HG02840 (cell line): ENCODE data around the gene HOXC5.

Experiments
- ATAC-seq: cut with Tn5 transposase; IDR thresholded peaks from one replicate; pipeline ENCODE4 v1.9.1; 2021; ENCODE audit warnings: mild to moderate bottlenecking, moderate library complexity, moderate number of reproducible peaks; ENCODE audit not compliant: unreplicated experiment, low FRiP score

HOXC5 gene

GRCh38 chr12:53995378-53996239 is 37.2 kb upstream of the HOXC5 start:
- no peak for ATAC-seq

DNA sequence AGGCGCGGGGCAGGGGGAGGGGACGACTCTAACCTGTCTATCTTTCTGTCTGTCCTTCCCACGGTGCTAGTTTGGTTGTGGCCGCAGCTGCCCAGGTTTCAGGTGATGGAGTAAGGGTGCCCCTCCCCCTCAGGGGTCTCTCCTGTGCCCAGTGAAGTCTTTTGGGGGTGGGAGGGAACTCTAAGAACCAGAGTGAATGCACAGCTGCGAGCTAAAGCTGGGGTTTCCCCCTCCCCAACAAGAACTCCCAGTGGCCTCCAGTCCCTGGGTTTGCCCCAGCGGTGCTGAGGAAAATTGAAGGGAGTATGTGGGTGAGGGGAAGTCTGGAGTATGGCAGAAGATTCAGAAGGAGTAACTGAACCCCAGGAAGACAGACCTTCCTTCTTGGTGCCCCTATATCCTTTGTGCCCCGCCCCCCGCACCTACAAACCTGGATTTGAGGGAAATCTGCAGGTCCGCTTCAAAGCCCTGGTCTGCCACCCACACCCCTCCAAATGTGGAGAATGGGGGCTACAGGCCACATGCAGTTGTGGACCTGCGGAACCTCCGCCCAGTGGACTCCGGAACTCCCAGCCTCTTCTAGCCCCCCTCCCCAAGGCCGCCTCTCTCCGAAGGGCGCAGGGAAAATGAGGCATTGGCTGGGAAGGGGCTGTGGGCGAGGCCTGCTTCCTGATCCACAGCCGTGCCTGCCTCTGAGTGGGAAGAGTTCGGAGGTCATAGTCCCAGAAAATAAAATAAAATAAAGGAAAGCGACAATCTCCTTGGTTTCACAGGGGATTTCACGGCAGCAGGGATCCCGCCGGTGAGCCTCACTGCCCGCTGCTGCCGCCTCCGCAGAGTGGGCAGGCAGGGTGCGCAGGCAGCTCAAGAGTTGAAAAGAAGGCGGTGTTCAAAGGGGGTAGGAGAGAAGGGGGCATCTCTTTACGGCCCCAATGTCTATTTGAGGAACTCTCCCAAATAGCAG is 36.3 kb upstream of the HOXC5 start:
- ATAC-seq, result no peak

GRCh38 chr12:53997204-53998109 is 35.4 kb upstream of the HOXC5 start:
- no peak for ATAC-seq

DNA sequence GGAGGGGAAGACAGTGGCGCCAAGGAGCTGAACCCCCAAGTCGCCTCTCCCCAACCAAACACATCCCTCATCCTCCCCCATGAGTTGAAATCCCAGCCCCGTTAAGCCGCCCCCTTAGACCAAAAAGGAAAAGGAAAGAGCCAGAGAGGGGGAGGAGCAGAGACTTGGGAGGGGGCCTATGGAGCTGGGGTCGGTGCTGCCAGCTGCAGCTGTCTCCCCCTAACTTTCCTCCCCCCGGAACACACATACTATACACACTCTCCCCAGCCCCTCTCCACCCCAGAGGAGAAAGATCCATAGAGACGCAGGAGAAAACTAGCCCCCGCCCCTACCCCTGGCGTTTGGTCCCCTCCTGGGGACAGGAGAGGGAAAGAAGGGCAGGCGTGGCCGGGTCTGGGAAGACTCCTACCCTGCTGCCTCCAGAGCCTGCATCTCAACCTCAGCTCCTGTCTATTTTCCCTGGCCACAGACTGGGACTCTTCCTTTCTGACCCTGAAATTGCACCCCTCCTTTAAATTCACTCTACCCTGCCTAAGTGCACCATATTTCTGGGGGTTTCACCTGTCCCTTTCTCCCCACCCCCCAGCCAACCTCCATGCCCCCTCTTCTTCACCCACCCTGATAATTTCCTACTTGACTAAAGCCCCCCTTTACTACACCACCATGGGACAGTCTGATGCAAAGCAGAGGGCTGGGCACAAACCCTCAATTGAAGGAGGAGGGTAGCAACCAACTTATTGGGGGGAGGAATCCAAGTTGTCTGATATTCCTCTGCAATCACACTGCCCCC is 34.5 kb upstream of the HOXC5 start:
- no peak for ATAC-seq

- ATAC-seq, result no peak
Measured at GRCh38 chr12:53998900-53999236, 34.0 kb upstream of the HOXC5 start.

GRCh38 chr12:53999559-54000115 is 33.2 kb upstream of the HOXC5 start:
- no peak for ATAC-seq

DNA sequence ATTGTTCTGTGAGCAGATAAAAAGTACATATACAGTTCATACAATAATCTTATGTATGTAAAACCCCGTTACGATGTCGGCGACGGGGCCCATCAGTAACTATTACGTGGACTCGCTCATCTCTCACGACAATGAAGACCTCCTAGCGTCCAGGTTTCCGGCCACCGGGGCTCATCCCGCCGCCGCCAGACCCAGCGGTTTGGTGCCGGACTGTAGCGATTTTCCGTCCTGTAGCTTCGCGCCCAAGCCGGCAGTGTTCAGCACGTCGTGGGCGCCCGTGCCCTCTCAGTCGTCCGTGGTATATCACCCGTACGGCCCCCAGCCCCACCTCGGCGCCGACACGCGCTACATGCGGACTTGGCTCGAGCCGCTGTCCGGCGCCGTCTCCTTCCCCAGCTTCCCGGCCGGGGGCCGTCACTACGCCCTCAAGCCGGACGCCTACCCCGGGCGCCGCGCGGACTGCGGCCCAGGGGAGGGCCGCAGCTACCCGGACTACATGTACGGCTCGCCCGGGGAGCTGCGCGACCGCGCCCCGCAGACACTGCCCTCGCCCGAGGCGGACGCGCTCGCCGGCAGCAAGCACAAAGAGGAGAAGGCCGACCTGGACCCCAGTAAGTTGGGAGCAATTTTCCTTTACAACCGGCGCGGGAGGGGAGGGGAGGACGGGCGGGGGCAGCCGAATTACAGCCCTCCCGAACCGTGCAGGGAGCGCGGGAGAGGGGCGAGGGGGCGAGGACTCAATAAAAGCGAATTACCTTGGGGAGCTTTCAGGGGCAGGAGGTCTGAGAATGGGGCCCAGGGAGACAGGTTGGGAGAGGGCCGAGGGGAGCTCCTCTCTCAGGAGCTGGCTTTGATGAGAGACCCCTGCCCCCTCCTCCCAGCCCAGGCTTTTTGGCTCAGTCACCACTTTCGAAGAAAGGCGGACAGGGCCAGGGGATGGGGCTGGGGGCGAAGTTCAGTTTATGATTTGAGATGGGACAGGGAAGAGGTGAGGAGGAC is 32.4 kb upstream of the HOXC5 start, which contains the start of gene HOXC9:
Gene HOXC9 (plus strand): TSS at position 46 of the 999 bp plus-strand sequence. CDS start 28 bp downstream, at position 74.
- ATAC-seq, result no peak

DNA sequence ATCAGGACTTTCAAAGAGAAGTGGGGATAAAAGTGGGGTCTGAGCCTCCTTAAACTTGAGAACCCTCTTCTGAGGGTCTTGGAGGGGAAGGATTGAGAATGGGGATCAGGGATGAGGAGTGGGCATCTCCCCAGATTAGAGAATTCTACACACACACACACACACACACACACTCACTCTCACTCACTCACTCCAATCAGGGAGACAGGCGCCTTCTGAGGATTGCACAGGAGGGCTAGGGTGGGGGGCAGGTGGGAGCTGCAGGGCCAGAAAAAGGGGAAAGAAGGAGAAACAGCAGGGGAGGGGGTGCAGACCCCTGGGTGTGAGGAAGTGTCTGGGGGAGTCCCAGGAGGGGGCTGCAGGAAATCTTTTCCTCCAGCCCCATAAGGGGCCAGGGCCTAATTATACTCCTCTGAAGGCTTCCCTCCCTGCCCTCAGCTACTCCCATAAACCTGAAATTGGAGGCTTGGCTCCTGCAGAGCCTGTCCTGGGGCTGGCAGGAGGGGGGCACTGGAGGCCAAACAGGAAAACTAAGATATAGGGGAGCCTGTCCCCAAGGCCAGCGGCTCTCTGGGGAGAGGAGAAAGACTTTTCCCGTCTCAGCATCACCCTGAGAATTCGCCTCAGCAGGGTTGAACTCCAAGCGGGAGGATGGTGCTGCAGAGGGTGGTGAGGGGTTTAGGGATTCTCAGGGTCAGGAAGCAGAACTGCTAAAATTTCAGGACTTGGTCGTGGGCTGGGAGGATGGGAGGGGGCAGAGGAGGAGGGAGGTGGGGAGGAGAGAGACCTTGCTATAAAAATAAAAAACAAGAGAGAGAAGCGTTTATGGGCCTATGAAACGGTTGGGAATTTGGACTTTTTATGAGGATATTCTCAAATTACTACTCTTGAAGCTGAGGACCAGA is 31.3 kb upstream of the HOXC5 start:
- no peak for ATAC-seq

DNA sequence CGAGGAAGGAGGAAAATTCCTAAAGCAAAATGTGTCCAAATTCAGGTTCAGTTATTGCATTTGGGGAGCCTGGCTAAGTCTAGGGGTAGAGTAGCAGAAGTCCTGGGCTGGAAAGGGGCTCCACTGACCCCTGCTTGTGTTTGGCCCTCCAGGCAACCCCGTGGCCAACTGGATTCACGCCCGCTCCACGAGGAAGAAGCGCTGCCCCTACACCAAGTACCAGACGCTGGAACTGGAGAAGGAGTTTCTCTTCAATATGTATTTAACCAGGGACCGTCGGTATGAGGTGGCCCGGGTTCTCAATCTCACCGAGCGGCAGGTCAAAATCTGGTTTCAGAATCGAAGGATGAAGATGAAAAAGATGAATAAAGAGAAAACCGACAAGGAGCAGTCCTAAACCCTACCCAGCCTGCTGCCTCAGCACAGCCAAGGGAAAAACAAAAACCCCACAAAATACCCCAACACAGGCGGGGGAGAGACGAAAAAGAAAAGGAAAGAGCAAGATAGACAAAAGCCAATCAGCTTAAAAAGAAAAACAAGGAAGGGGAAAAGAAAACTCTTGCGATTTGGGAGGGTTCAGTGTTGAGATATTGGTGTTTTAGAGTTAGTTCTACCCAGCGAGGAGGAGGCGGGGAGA is 30.5 kb upstream of the HOXC5 start:
- no peak for ATAC-seq

DNA sequence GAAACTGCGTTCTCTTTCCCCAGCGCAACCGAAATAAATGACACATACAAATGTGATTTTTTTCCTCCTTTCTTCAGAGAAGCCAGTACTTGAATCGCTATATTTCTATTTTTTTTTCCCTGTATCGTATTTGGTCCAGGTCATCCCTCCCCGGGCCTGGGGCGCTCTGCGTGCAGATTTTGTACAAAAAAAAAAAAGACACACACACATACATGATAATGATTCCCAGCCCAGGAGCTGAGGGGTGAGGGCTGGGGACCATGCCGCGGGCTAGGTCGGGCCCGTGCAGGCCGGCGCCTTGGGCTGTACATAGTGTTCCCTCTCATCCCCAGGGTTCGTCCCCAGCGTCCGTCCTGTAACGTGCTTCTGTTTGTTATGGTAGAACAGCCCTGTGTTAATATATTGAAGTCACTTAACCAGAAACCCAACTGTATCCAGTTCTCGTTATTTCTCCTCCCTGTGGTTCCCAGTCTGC is 29.9 kb upstream of the HOXC5 start:
- no peak for ATAC-seq

DNA sequence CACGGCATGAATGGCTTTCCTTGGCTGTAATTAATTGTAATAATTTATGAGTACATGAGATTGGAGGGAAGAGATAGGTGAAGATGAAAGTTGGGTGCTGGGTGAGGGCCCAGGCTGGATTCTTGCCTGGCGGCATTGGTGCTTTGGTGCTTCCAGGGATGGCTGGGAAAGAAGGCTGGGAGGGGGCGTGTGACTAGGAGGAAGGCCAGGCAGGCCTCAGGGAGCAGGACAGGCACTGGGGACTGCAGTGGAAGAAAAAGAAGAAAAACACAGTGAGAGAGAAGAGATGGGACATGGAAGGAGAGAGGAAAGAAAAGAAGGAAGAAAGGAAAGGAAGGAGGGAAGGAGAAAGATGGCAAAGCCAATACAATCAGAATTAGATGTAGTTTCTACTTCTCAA is 29.2 kb upstream of the HOXC5 start:
- no peak for ATAC-seq

DNA sequence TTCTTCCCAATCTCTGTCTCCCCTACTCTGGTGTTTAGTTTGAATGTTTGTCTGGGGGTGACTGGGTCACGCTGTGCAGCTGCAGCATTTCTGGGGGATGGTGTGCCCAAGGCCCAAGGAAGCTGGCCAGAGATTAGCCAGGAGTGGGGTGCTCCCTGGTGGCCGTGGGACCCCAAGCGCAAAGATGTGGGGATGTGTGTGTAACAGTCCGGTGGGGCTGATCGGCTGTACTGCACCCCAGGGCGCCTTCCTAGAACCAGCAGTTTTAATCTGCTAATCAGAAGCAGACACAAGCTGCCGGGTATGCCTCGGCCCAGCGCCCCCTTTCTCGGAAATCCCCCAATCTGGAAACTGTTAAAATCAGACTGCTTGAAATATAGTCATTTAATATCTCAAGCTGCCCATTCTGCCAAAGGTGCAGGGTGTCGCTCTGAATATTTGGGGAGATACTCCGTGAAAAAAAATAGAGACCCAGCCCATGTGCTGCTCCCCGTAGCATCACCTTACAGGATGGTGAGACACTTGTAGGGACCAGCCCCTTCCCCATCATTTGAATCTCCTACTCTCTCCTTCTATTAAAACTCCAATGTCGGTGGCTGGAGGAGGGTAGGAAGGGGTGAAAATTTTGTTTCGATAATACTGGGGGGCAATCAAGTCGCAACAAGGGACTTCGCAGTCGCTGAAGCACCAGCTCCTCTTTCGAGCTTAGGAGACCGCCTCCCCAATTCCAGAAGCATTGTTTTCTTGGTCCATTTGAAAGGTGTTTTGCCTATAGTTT is 28.6 kb upstream of the HOXC5 start:
- no peak for ATAC-seq

- no peak for ATAC-seq
Measured at GRCh38 chr12:54004841-54005530, 27.9 kb upstream of the HOXC5 start.

DNA sequence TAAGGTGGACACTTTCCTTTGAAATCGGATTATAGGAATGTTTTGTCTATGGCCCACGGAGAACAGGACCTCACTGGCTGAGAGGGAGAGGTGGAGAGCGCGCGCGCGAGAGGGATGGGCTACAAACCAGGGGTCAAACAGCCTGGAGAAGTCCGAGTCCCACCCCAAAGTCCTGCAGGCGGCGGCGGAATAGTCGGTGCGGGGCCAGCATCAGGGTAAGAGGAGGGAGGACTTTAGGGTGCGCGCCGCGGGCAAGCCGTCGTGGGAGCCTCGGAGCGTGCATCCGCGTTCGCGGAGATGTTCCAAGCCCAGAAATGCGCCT is 27.4 kb upstream of the HOXC5 start:
- no peak for ATAC-seq

- peak; percentile 62 for ATAC-seq
Measured at GRCh38 chr12:54005853-54006558, 26.8 kb upstream of the HOXC5 start.
